ENCODE results near the gene SAMHD1.
"Not testable (repeated sequence)": the region's sequence is repeated elsewhere in the genome, so short reads cannot be mapped to it uniquely, and the experiment has no call there.

The SAMHD1 gene

DNA sequence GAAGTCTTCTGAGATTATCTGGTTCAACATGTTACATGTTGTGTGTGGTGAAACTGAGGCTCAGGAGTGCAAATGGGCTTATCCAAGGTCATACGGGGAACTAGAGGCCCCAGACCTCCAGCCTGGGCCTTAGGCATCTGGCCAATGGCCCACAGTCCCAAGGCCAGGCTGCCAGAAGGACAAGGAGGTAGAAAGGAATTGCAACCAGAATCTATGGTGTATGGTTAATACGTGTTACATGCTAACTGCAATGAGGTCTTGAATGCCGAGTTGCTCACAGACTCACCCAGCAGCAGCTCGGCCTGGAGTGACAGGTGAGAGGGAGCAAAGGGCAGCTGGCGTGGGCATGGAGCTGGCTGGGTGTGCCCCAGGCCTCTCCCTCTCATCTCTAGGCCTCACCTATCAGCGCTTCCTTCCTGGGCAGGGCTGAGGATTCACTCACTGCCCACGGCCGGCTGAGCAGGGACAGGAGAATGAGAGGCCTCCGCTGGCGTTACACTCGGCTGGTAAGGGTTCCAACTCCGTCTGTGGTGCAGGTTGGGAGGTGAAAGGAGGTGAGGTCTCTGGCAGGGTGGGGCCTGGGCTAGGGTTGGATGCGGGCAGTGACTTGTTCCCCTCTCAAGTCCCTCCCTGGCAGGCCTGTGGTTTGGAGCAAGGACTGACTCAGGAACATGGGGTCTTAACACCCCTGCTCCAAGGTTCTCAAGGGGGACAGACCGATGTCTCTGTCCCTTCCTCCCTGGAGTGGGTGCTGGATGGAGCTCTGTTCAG lies 75.6 kb downstream of the SAMHD1 start, which contains the start of gene TLDC2:
Gene TLDC2, plus strand, starts transcription at position 437 of the 771 bp plus-strand sequence. Its CDS starts 37 bp downstream, at position 474.
- no peak for TF ChIP-seq EZH2 (IDR thresholded peaks at IDR 0.05; ENCODE audit: borderline replicate concordance, low read length)
- TF ChIP-seq, protein P1, sequence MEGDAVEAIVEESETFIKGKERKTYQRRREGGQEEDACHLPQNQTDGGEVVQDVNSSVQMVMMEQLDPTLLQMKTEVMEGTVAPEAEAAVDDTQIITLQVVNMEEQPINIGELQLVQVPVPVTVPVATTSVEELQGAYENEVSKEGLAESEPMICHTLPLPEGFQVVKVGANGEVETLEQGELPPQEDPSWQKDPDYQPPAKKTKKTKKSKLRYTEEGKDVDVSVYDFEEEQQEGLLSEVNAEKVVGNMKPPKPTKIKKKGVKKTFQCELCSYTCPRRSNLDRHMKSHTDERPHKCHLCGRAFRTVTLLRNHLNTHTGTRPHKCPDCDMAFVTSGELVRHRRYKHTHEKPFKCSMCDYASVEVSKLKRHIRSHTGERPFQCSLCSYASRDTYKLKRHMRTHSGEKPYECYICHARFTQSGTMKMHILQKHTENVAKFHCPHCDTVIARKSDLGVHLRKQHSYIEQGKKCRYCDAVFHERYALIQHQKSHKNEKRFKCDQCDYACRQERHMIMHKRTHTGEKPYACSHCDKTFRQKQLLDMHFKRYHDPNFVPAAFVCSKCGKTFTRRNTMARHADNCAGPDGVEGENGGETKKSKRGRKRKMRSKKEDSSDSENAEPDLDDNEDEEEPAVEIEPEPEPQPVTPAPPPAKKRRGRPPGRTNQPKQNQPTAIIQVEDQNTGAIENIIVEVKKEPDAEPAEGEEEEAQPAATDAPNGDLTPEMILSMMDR (IDR thresholded peaks at IDR 0.05; ENCODE audit: low read length): no peak
- no peak within 1 kb of the TSS for H3K9ac ChIP-seq (ENCODE audit: low read length)
- H3F3A ChIP-seq (ENCODE audit: insufficient read depth, low read length): no peaks in the 10 kb centered on the region
- no peaks in the 10 kb centered on the region for H3K79me2 ChIP-seq (ENCODE audit: insufficient read depth, low read length)
- H3K4me1 ChIP-seq (ENCODE audit: insufficient read depth, low read length, severe bottlenecking): peaks cover 8% of the 10 kb centered on the region
- H3K36me3 ChIP-seq (ENCODE audit: insufficient read depth, low read length): no peaks in the 10 kb centered on the region
- no peak within 1 kb of the TSS for H3K27ac ChIP-seq (ENCODE audit: low read depth, low read length, poor library complexity, severe bottlenecking)
- no peaks in the 10 kb centered on the region for H3K9me2 ChIP-seq (ENCODE audit: low read depth, low read length)
- no peak within 1 kb of the TSS for H3K4me2 ChIP-seq (ENCODE audit: low read length)
- 0 out of 2 replicates have a peak, but pooled peaks cover 4% of the 10 kb centered on the region for H3K27me3 ChIP-seq (ENCODE audit: insufficient read depth, low read length)
- H2AFZ ChIP-seq (ENCODE audit: low read length): no peak within 1 kb of the TSS
- H4K20me1 ChIP-seq (ENCODE audit: insufficient read depth, low read length): no peaks in the 10 kb centered on the region
- no peak within 1 kb of the TSS for H3K4me3 ChIP-seq (ENCODE audit: low read depth, low read length, poor library complexity, severe bottlenecking)
- no peaks in the 10 kb centered on the region for H3K9me3 ChIP-seq (ENCODE audit: low read length)

DNA sequence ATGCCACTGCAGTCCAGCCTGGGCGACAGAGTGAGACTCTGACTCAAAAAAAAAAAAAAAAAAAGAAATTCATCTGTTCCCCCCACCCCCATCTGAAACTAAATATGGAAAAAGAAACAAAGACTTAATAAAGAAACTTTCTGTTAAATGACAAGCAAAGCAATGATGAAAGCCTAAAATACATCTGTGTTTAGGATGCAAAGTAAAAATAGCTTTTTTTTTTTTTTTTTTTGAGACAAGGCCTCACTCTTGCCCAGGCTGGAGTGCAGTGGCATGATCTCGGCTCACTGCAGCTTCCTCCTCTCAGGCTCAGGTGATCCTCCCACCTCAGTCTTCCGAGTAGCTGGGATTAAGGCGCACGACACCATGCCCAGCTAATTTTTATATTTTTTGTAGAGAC lies 76.4 kb downstream of the SAMHD1 start:
- H3K9ac ChIP-seq (ENCODE audit: low read length); H2AFZ ChIP-seq (ENCODE audit: low read length); H3K4me1 ChIP-seq (ENCODE audit: insufficient read depth, low read length, severe bottlenecking); H3K4me2 ChIP-seq (ENCODE audit: low read length); H3K79me2 ChIP-seq (ENCODE audit: insufficient read depth, low read length); H3K36me3 ChIP-seq (ENCODE audit: insufficient read depth, low read length); H3F3A ChIP-seq (ENCODE audit: insufficient read depth, low read length); H3K27ac ChIP-seq (ENCODE audit: low read depth, low read length, poor library complexity, severe bottlenecking); H3K9me3 ChIP-seq (ENCODE audit: low read length); H3K27me3 ChIP-seq (ENCODE audit: insufficient read depth, low read length); H4K20me1 ChIP-seq (ENCODE audit: insufficient read depth, low read length); H3K4me3 ChIP-seq (ENCODE audit: low read depth, low read length, poor library complexity, severe bottlenecking); H3K9me2 ChIP-seq (ENCODE audit: low read depth, low read length): not testable (repeated sequence)

DNA sequence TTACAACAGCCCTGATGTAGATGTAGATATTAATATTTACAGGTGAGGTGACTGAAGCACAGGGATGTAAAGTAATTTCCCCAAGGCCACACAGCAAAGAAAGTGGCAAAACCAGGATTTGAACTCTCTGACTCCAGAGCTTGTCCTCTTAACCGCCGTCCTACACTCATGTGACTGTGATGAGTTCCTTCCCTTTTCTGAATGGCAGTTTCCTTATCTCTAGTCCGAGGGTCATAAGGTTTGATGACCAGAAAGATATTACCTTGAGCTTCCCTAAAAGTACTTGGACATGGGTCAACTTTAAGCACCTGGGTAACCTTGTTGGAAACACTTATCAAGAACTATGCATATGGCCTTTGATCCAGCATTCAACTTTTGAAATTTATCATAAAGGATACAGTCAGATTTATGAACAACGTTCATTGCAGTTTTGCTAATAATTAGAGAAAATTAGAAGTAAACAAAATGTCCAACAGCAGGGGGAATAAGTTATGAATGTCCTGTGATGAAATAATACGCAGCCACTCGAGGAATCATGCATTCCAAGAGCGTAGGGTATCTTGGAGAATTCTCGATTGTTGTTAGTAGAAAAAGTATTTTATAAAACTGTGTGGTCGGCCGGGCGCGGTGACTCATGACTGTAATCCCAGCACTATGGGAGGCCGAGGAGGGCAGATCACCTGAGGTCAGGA lies 77.9 kb downstream of the SAMHD1 start:
- Histone ChIP-seq H4K20me1 (ENCODE audit: insufficient read depth, low read length) (no peaks in the 10 kb centered on the region), H3F3A (ENCODE audit: insufficient read depth, low read length) (no peaks in the 10 kb centered on the region), H3K4me2 (ENCODE audit: low read length) (no peak overlapping the region), H3K9ac (ENCODE audit: low read length) (no peak overlapping the region), H3K4me1 (ENCODE audit: insufficient read depth, low read length, severe bottlenecking) (peaks cover 8% of the 10 kb centered on the region), H3K9me2 (ENCODE audit: low read depth, low read length) (no peaks in the 10 kb centered on the region), H3K36me3 (ENCODE audit: insufficient read depth, low read length) (no peaks in the 10 kb centered on the region), H3K9me3 (ENCODE audit: low read length) (no peaks in the 10 kb centered on the region), H3K79me2 (ENCODE audit: insufficient read depth, low read length) (no peaks in the 10 kb centered on the region), H3K27me3 (ENCODE audit: insufficient read depth, low read length) (0 out of 2 replicates have a peak, but pooled peaks cover 4% of the 10 kb centered on the region), H2AFZ (ENCODE audit: low read length) (no peak overlapping the region), H3K4me3 (ENCODE audit: low read depth, low read length, poor library complexity, severe bottlenecking) (no peak overlapping the region), H3K27ac (ENCODE audit: low read depth, low read length, poor library complexity, severe bottlenecking) (no peak overlapping the region)
- TF ChIP-seq, protein P1 (IDR thresholded peaks at IDR 0.05; ENCODE audit: low read length): no peak
- no peak for TF ChIP-seq EZH2 (IDR thresholded peaks at IDR 0.05; ENCODE audit: borderline replicate concordance, low read length)
